GM19324 (cell line): ENCODE data around the gene COL18A1.

Source experiments
- ATAC-seq: cut with Tn5 transposase; IDR thresholded peaks from one replicate; pipeline ENCODE4 v1.9.1; 2021; ENCODE audit warnings: mild to moderate bottlenecking, moderate library complexity; ENCODE audit not compliant: unreplicated experiment, low FRiP score

COL18A1 gene

GRCh38 chr21:45538381-45539045 lies 133.5 kb downstream of the COL18A1 start:
- ATAC-seq = no peak

- no peak for ATAC-seq
Observed at GRCh38 chr21:45539046-45539795, 134.3 kb downstream of the COL18A1 start.

- ATAC-seq = no peak
Observed at GRCh38 chr21:45539796-45540600, 135.0 kb downstream of the COL18A1 start.

GRCh38 chr21:45540601-45540970 lies 135.6 kb downstream of the COL18A1 start:
- no peak for ATAC-seq

- ATAC-seq = peak; percentile 51
Observed at GRCh38 chr21:45541221-45542039, 136.5 kb downstream of the COL18A1 start.

GRCh38 chr21:45542242-45542666 lies 137.3 kb downstream of the COL18A1 start, which contains the start of gene SLC19A1:
Gene SLC19A1, minus strand, starts transcription at chr21:45542440. Its CDS starts 4,481 bp downstream, at chr21:45537959.
- ATAC-seq = peak; percentile 61

GRCh38 chr21:45542667-45543370 lies 137.9 kb downstream of the COL18A1 start:
- ATAC-seq = no peak

- no peak for ATAC-seq
Observed at GRCh38 chr21:45543371-45543709, 138.4 kb downstream of the COL18A1 start.

- no peak for ATAC-seq
Observed at GRCh38 chr21:45543710-45544448, 138.9 kb downstream of the COL18A1 start.

- ATAC-seq = no peak
Observed at GRCh38 chr21:45544449-45545235, 139.7 kb downstream of the COL18A1 start.

- no peak for ATAC-seq
Observed at GRCh38 chr21:45545236-45545570, 140.2 kb downstream of the COL18A1 start.

GRCh38 chr21:45545691-45546531 lies 140.9 kb downstream of the COL18A1 start:
- ATAC-seq = no peak

- no peak for ATAC-seq
Observed at GRCh38 chr21:45546636-45547544, 141.9 kb downstream of the COL18A1 start.

- no peak for ATAC-seq
Observed at GRCh38 chr21:45547545-45547900, 142.6 kb downstream of the COL18A1 start.

- ATAC-seq = no peak
Observed at GRCh38 chr21:45548711-45549491, 143.9 kb downstream of the COL18A1 start.
